Metanephros (tissue), 1 donor: ENCODE measurements around the gene DHX29. TPM values are rescaled to one million over a fixed set of nuclear protein-coding genes. Genes with fewer than 3 reads are reported as not detected.

Experiments used
- total RNA-seq: library from RNA; depleted of rRNA; stranded (reverse); fragments of >200 nt; gene quantifications from one replicate; pipeline ENCODE4 v1.2.3, GENCODE V29; 2014

Gene DHX29
- 34.0 TPM for total RNA-seq

GRCh38 chr5:55307383-55308253 lies at the start of gene DHX29, which contains the start of gene MTREX:
Gene DHX29, minus strand, starts transcription at chr5:55307694. Its CDS starts 121 bp downstream, at chr5:55307573.
Gene MTREX, plus strand, starts transcription at chr5:55307989. Its CDS starts 25 bp downstream, at chr5:55308014.

GRCh38 chr5:55232985-55233928 lies 74.2 kb downstream of the DHX29 start, which contains the start of gene CCNO:
Gene CCNO, minus strand, starts transcription at chr5:55233608. Its CDS starts 85 bp downstream, at chr5:55233523.

GRCh38 chr5:55226934-55227663 lies 80.4 kb downstream of the DHX29 start, which contains the start of gene MCIDAS:
Gene MCIDAS, minus strand, starts transcription at chr5:55227315. Its CDS starts 177 bp downstream, at chr5:55227138.

Other genes starting within 250 kb of the DHX29 start
- 1.8 TPM for gene GZMA, start 205.0 kb downstream of the DHX29 start, total RNA-seq
- 38.3 TPM for gene GPX8, start 147.5 kb downstream of the DHX29 start, total RNA-seq
- gene CDC20B, start 134.5 kb downstream of the DHX29 start, total RNA-seq, result 0.29 TPM
- gene MCIDAS, start 80.4 kb downstream of the DHX29 start, total RNA-seq, result 0.18 TPM
- gene CCNO, start 74.1 kb downstream of the DHX29 start, total RNA-seq, result 5.3 TPM
- gene MTREX, start 295 bp upstream of the DHX29 start, total RNA-seq, result 47.1 TPM
- gene PLPP1, start 227.3 kb upstream of the DHX29 start, total RNA-seq, result 193 TPM